OCI-LY7 (cell line): Measurements from ENCODE around the gene ABCG4.

Source experiments
- EZH2phosphoT487 ChIP-seq: fragments of 200-600 bp; sonication (generic); IDR thresholded peaks from 2 replicates; pipeline ENCODE4 v1.6.1; 2018; ENCODE audit warnings: low read depth, borderline replicate concordance, mild to moderate bottlenecking, mixed run types, antibody characterized with exemption, low read length, moderate library complexity, mixed read lengths
- TF ChIP-seq, protein P1 (sequence below): fragments of 200-600 bp; sonication (generic); conservative IDR thresholded peaks from 2 replicates; pipeline ENCODE4 v1.5.1; 2014; ENCODE audit warnings: mild to moderate bottlenecking, antibody characterized with exemption, low read length, moderate library complexity, mixed read lengths

DNA sequence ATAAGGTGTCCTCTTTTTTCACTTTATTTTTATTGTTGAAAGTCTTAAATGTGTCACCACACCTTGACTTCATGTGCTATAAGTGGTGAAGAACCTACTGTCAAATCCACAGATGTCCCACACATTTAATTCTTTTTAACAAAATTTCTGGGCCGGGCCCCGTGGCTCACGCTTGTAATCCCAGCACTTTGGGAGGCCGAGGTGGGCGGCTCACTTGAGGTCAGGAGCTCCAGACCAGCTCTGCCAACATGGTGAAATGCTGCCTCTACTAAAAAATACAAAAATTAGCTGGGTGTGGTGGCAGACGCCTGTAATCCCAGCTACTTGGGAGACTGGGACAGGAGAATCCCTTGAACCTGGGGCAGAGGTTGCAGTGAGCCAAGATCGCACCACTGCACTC, 60.3 kb downstream of the ABCG4 start:
- TF ChIP-seq, protein P1, sequence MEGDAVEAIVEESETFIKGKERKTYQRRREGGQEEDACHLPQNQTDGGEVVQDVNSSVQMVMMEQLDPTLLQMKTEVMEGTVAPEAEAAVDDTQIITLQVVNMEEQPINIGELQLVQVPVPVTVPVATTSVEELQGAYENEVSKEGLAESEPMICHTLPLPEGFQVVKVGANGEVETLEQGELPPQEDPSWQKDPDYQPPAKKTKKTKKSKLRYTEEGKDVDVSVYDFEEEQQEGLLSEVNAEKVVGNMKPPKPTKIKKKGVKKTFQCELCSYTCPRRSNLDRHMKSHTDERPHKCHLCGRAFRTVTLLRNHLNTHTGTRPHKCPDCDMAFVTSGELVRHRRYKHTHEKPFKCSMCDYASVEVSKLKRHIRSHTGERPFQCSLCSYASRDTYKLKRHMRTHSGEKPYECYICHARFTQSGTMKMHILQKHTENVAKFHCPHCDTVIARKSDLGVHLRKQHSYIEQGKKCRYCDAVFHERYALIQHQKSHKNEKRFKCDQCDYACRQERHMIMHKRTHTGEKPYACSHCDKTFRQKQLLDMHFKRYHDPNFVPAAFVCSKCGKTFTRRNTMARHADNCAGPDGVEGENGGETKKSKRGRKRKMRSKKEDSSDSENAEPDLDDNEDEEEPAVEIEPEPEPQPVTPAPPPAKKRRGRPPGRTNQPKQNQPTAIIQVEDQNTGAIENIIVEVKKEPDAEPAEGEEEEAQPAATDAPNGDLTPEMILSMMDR, result no peak
- no peak for TF ChIP-seq EZH2phosphoT487
